Measurements from ENCODE around the gene SOCS4.

The SOCS4 gene

DNA sequence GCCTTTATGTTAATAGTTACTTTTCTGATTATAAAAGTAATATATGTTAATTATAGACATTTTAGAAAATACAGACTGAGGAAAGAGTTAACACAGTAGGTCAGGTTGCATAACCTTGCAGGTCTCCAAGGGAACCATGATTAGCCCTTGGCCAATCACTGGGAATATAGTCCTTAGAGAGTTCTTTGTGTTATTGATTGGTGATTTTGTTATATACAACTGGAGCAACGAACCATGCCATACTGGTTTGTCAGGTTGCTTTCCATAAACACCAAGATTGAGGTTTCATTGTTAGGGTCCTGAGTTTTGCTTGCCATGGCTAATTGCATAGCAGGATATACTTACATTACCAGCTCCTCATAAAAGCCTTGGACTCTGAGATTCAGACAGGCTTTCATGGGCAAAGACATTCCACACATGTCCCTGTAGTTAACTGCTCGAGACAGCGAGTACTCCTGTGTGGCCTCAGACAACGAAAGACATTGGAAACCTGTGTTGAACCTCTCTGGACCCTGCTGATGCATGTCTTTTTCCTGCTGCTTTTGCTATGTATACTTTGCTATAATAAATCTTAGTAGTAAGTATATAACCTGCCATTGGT lies 58.1 kb downstream of the SOCS4 start:
- no peak for DNase-seq (ENCODE audit: low read depth, low spot score)

DNA sequence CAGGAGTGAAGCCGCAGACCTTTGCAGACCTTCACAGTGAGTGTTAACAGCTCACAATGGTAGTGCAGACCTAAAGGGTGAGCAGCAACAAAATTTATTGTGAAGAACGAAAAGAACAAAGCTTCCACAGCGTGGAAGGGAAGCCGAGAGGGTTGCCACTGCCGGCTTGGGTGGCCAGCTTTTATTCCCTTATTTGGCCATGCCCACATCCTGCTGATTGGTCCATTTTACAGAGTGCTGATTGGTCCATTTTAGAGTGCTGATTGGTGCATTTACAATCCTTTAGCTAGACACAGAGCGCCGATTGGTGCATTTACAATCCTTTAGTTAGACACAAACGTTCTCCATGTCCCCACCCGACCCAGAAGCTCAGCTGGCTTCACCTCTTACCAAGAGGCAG lies 59.9 kb downstream of the SOCS4 start:
- no peak for DNase-seq (ENCODE audit: low read depth, low spot score)

DNA sequence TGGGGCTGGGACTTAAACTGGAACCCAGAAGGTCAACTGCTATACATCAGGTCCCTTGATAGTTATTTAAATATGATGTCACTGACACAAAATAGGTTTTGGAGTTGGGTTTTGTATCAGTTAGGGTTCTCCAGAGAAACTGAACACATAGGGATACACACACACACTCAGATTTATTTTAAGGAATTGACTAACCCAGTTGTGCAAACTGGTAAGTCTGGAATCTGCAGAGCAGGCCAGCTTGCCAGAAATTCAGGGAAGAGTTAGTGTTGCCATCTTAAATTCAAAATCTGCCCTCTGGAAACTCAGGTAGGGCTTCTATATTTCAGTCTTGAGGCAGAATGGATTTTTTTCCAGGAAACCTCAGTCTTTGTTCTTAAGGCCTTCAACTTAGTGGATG lies 61.3 kb downstream of the SOCS4 start:
- no peak for DNase-seq (ENCODE audit: low read depth, low spot score)

DNA sequence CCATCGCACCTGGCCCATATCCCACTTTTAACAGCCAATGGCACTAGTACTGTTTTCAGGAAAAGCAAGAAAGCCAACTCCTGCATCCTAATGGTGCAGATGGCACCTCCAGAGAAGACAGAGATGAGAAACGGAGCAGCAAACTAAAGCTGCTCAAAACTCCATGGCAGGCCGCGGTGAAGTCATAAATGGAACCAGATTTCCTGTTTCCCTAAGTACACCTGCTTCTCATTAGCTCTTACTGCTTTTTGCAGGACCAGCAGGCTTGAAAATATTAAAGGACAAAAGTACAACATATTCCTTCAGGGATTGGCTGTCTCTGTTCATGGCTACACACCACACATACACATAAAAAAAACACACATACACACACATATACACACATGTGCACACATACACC lies 65.3 kb downstream of the SOCS4 start:
- no peak for DNase-seq (ENCODE audit: low read depth, low spot score)

DNA sequence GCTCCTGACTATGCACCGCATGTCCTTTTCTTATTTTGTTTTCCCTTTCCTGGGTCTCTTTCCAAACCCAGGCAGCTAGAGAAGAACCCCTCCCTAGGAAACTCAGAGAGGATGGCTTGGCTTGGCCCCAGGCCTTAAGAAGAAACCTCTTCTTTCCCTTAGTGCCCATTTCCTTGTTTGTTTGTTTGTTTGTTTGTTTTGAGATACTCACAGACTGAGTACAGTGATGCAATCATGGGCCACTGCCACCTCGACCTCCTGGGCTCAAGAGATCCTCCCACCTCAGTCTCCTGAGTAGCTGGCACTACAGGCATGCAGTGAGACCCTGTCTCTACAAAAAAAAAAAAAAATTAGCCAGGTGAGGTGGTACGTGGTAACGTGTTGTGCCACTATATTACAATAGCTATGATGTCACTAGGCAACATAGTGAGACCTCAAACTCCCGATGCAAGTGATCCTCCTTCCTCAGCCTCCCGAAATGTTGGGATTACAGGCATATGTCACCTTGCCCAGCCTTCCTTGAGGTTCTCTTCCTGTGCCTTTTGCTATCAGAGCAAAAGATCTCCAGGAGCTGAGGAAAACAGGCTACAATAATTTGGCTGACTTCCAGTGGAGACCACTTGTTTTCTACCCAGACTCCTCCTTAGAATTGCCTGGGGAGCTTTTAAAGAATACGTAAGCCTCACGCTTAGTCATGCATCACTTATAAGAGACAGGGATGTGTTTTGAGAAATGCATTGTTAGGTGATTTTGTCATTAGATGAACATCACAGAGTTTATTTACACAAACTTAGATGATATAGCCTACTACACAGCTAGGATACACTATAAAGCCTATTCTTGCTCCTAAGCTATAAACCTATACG lies 67.5 kb downstream of the SOCS4 start:
- no peak for DNase-seq (ENCODE audit: low read depth, low spot score)

DNA sequence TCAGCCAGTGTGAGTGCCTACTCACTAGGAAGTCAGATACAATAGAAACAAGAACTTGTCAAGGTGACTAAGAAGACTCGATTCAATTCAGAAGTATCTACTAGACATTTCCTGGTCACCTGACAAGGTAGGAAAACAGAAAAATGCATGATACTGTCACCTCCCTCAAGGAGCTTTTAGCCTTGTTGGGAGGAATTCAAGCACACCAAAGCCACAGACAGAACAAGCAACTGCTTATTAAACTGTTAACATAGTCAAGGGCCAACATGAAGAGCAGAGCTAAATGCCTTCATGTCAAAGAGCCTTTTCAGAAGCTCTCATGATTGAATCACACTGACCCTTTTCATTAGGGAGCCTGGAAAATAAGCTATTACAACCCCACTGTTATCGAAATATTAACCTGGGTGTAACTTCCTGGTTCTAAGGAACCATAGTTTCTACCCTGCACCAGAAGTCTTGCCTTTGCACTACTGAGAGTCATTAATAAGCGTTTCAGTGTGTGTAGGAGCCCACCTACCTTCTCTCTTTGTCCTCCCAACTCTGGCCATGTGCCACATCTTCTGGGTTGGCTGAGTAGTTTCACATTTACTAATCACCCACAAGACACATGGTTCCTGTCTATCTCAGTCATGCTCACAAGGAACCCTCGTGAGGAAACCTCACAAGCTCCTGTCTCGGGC lies 71.0 kb downstream of the SOCS4 start:
- no peak for DNase-seq (ENCODE audit: low read depth, low spot score)

DNA sequence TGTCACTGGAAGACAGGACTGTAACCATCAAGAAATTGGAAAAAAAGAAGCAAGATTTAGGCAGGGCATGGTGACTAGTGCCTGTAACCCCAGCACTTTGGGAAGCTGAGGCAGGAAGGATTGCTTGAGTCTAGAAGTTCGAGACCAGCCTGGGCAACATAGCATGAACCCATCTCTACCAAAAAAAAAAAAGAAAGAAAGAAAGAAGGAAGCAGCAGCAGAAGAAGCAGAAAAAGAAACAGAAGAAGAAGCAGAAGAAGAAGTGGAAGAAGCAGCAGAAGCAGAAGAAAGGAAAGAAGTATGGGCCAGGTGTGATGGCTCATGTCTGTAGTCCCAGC lies 71.5 kb downstream of the SOCS4 start:
- DNase-seq (ENCODE audit: low read depth, low spot score): no peak
